NCI-H2029 treated with DMSO at 0.1 percent for 48 hours (cell line): Measurements from ENCODE around the gene SPTBN4.
"Not testable (repeated sequence)": the region's sequence is repeated elsewhere in the genome, so short reads cannot be mapped to it uniquely, and the experiment has no call there.

Source experiments
- DNase-seq: peaks from one replicate; lab custom pipeline; 2025; lab: John Stamatoyannopoulos, UW

Gene SPTBN4

GRCh38 chr19:40507892-40508291 lies 41.1 kb downstream of the SPTBN4 start:
- DNase-seq, result no peak

DNA sequence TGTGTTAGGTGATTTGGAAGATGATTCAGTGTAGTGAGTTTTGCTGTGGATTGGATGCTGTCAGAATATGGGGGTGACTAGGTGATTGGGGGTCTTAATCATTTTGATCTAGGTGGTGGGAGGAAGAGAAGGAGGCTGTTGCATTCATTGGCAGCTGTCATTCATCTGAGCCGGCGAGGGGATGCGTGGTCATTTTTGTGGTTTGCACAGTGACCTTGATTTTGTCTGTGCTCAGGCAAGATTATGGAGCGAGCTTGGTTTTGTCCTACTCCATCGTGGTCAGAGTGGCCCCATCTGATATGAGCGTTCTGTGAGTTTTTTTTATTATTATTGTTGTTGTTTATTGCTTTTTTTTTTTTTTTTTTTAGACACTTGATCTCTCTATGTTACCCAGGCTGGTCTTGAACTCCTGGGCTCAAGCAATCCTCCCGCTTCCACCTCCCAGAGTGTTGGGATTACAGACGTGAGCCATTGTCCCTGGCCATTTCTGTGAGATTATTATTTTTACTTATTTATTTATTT lies 42.0 kb downstream of the SPTBN4 start:
- no peak for DNase-seq

GRCh38 chr19:40510526-40511115 lies 43.8 kb downstream of the SPTBN4 start:
- DNase-seq, result no peak

- no peak for DNase-seq
Observed at GRCh38 chr19:40511487-40511886, 44.7 kb downstream of the SPTBN4 start.

GRCh38 chr19:40512110-40512472 lies 45.3 kb downstream of the SPTBN4 start:
- DNase-seq, result no peak

DNA sequence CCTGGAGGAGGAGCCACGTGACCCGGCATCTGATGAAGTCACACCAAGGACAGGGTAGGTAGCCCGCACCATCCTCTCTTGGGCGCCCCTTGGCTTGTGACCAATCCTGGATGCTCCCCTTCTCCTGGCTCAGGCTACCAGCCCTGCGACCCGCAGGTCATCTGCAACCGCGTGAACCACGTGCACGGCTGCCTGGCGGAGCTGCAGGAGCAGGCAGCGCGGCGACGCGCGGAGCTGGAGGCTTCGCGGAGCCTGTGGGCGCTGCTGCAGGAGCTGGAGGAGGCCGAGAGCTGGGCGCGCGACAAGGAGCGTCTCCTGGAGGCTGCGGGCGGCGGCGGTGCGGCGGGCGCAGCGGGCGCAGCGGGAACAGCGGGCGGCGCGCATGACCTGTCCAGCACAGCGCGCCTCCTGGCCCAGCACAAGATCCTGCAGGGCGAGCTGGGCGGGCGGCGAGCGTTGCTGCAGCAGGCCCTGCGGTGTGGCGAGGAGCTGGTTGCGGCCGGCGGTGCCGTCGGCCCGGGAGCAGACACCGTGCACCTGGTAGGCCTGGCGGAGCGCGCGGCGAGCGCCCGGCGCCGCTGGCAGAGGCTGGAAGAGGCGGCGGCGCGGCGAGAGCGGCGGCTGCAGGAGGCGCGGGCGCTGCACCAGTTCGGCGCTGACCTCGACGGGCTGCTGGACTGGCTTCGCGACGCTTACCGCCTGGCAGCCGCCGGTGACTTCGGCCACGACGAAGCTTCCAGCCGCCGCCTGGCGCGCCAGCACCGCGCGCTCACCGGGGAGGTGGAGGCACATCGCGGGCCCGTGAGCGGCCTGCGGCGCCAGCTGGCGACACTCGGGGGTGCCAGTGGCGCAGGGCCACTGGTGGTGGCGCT lies 45.9 kb downstream of the SPTBN4 start:
- DNase-seq, result no peak

DNA sequence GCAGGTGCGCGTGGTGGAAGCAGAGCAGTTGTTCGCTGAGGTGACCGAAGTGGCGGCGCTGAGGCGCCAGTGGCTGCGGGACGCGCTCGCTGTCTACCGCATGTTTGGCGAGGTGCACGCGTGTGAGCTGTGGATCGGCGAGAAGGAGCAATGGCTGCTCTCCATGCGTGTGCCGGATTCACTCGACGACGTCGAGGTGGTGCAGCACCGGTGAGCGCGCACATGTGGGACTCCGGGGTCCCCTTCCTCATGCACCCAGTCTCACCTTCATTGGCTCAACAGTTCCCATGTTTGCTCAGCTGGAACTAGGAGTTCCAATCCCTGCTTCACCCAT lies 46.5 kb downstream of the SPTBN4 start:
- no peak for DNase-seq

- no peak for DNase-seq
Observed at GRCh38 chr19:40513741-40514315, 47.0 kb downstream of the SPTBN4 start.

DNA sequence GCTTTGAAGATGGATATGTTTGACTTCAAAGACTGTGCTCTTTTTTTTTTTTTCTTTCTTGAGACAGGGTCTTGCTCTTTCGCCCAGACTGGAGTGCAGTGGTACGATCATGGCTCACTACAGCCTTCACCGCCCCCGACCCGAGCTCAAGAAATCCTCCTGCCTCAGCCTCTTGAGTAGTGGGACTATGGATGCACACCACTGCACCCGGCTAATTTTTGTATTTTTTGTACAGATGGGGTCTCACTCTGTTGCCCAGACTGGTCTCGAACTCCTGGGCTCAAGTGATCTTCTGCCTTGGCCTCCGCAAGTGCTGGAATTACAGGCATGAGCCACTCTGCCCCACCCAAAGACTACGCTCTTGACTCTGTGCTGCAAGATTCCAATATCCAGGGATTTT lies 50.4 kb downstream of the SPTBN4 start:
- no peak for DNase-seq

DNA sequence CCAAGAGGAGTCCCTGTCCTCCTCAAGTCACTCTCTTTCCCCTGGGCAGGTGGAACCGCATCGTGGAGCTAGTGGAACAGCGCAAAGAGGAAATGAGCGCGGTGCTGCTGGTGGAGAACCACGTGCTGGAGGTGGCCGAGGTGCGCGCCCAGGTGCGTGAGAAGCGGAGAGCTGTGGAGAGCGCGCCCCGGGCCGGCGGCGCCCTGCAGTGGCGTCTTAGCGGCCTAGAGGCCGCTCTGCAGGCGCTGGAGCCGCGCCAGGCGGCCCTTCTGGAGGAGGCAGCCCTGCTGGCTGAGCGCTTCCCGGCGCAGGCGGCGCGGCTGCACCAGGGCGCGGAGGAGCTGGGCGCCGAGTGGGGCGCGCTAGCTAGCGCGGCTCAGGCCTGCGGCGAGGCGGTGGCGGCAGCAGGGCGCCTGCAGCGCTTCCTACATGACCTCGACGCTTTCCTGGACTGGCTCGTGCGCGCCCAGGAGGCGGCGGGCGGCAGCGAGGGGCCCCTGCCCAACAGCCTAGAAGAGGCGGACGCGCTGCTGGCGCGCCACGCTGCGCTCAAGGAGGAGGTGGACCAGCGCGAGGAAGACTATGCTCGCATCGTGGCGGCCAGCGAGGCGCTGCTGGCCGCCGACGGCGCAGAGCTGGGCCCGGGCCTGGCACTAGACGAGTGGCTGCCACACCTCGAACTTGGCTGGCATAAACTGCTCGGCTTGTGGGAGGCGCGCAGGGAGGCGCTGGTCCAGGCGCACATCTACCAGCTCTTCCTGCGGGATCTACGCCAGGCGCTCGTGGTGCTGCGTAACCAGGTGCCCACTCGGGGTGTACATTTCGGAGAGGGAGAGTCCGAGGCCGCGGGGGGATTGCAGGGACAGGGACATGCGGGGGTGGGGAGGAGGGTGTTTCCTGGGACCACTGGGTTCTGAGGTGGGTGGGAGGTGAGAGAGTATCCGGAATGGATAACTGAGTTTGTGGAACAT lies 52.8 kb downstream of the SPTBN4 start:
- no peak for DNase-seq

DNA sequence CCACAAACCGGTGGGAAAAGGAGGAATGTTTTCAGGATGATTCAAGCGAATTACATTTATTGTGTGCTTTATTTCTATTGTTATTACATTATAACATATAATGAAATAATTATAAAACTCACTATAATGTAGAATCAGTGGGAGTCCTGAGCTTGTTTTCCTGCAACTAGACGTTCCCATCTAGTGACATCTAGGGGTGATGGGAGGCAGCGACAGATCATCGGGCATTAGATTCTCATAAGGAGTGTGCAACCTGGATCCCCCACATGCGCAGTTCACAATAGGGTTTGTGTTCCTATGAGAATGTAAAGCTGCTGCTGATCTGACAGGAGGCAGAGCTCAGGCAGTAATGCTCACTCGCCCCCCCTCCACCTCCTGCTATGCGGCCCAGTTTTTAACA lies 54.5 kb downstream of the SPTBN4 start:
- no peak for DNase-seq

DNA sequence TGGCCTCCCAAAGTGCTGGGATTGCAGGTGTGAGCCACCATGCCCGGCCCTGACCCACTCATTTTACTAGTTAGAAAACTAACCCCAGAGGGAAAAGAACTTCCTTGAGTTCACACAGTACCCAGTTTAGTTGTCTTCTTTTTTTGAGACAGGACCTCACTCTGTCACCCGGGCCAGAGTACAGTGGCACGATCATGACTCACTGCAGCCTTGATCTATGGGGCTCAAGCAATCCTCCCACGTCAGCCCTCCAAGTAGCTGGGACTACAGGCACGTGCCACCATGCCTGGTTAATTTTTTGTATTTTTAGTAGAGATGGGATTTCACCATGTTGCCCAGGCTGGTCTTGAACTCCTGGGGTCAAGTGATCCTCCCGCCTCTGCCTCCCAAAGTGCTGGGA lies 55.1 kb downstream of the SPTBN4 start:
- not testable (repeated sequence) for DNase-seq

GRCh38 chr19:40523322-40524047 lies 56.7 kb downstream of the SPTBN4 start:
- DNase-seq, result no peak

DNA sequence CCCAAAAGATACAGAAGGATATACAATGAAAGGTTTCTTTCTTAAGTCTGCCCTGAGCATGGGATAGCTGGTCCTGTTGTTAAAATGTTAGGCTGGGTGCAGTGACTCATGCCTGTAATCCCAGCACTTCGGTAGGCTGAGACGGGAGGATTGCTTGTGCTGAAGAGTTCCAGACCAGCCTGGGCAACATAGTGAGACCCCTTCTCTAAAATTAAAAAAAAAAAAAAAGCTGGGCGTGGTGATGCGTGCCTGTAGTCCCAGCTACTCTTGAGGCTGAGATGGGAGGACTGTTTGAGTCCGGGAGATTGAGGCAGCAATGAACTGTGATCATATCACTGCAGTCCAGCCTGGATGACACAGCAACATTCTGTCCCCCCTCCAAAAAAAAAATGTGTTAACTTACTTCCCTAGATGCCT lies 57.3 kb downstream of the SPTBN4 start:
- DNase-seq, result no peak

DNA sequence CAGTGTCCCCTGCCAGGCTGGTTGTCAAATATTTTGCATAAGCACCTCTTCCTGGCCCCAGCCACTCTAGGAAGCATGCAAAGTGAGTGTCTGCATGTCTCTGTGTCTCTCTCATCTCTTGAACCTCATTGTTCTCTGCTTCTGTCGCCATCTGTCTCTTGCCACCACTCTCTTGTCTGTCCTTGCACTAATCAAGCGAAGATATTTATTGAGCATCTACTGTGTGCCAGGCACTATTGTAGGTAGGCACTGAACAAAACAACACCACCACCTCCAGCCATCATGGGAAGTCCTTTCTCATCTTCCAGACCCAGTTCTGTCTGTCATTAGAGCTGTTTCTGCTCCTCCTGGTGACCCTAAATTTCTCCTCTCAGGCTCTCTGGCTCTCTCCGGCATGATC lies 57.9 kb downstream of the SPTBN4 start:
- DNase-seq, result no peak

DNA sequence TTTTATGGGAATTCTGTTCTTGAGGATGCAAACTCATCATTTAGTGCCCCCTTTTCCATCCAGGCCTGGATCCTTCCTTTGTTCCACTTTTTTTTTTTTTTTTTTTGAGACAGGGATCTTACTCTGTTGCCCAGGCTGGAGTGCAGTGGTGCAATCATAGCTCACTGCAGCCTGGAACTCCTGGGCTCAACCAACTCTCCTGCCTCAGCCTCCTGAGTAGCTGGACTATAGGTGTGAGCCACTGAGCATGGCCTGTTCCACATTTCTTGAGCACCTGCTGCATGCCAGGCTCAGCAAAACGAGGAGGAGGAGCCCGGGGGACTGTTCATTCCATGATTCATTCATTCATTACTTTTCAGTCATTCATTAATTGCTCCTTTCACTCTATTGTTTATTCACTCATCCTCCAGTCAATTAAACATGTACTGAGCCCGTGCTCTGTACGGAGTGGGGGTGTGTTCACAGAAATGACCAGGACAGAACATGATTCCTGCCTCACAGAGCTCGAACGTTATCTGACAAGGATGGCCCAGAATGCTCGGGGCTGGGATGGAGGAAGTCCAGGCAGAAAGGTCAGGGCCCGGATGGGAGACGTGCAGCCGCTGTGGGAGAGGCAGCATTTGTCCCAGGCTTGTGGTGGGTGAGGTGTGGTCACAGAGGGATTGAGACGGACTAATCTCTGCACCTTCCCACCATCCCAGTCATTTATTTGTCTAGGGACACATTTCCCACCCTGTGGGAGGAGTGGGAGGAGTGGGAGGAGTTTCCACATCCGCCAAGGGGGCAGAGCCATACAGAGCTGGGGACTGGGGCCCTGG lies 58.6 kb downstream of the SPTBN4 start:
- DNase-seq, result no peak

DNA sequence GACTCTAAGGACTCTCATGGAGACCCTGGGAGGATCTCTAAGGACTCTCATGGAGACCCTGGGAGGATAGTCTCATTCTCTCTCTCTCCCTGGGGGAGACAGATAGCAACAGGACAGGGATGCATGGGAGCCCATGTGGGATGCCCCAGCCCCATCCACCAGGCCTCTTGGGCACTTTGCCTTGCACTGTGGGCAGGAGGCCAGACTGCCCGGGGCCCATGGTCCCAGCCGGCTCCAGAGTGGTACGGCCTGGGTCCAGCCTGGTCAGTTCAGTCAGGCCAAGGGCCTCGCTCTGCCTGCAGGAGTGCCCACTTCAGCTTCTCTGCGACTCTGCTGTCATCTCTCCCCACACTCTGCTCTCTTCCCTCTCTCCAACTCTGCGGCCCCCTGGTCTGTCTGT lies 61.3 kb downstream of the SPTBN4 start:
- no peak for DNase-seq

DNA sequence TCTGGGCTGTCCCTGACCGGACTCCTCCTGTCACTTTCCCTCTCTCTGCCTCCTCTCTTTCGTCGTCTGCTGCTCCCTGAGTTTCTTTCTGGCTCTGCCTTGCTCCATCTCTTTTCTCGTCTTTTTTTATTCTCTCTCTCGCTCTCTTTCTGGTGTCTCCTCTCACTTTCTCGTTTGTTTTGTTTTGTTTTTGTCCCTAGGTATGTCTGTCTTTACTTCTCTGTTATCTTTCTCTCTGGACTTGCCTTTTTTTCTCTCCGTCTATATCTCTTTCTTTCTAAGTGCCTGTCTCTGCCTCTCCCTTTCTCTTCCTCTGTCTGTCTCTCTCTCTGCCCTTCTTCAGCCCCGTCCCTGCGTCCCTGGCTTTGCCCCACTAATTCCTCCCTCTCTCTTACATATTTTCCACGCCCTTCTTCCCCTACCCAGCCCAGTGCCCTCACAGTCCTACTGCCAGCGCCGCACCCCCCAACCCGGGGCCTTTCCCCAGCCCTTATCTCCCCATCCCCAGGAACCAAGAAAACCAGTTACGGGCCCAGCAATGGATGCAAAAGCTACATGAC lies 61.8 kb downstream of the SPTBN4 start:
- no peak for DNase-seq

GRCh38 chr19:40529093-40529954 lies 62.5 kb downstream of the SPTBN4 start:
- peak; percentile 45 for DNase-seq
